SK-N-SH treated with all-trans-retinoic acid at 6 μM for 48 hours (cell line): ENCODE data around the gene LRCOL1.

Source experiments
- BACH2 ChIP-seq: fragments of 250-450 bp; sonication (Bioruptor Pico); IDR thresholded peaks from 2 replicates; pipeline ENCODE4 v1.9.0; 2021; ENCODE audit warnings: mild to moderate bottlenecking, borderline replicate concordance
- GLIS3 ChIP-seq: fragments of 250-450 bp; sonication (Bioruptor Pico); IDR thresholded peaks from 2 replicates; pipeline ENCODE4 v1.5.0; 2020; ENCODE audit warnings: mild to moderate bottlenecking, moderate library complexity
- ISL1 ChIP-seq: fragments of 250-450 bp; sonication (Bioruptor Pico); IDR thresholded peaks from 2 replicates; pipeline ENCODE4 v2.1.2; 2022; ENCODE audit warnings: mild to moderate bottlenecking, moderate library complexity
- OSR1 ChIP-seq: fragments of 250-450 bp; sonication (Bioruptor Pico); IDR thresholded peaks from 2 replicates; pipeline ENCODE4 v1.8.0; 2022; ENCODE audit warnings: moderate library complexity, mild to moderate bottlenecking, inconsistent platforms
- PPARA ChIP-seq: fragments of 250-450 bp; sonication (Bioruptor Pico); IDR thresholded peaks from 2 replicates; pipeline ENCODE4 v1.5.0; 2020; ENCODE audit warnings: mild to moderate bottlenecking, borderline replicate concordance
- RARB ChIP-seq: fragments of 250-450 bp; sonication (Bioruptor Pico); IDR thresholded peaks from 2 replicates; pipeline ENCODE4 v1.8.0; 2021; ENCODE audit warnings: mild to moderate bottlenecking, moderate library complexity
- TCF4 ChIP-seq: fragments of 250-450 bp; sonication (Bioruptor Pico); IDR thresholded peaks from 2 replicates; pipeline ENCODE4 v1.8.0; 2021; ENCODE audit warnings: mild to moderate bottlenecking, moderate library complexity, borderline replicate concordance
- ZFP3 ChIP-seq: fragments of 250-450 bp; sonication (Bioruptor Pico); IDR thresholded peaks from 2 replicates; pipeline ENCODE4 v1.5.0; 2020; ENCODE audit warnings: mild to moderate bottlenecking, moderate library complexity
- ZFP30 ChIP-seq: fragments of 450-650 bp; formaldehyde crosslinking; IDR thresholded peaks from 2 replicates; pipeline ENCODE4 v1.5.0; 2022; ENCODE audit warnings: mild to moderate bottlenecking, moderate library complexity
- ZNF565 ChIP-seq: fragments of 450-650 bp; formaldehyde crosslinking; conservative IDR thresholded peaks from 2 replicates; pipeline ENCODE4 v1.5.0; 2020; ENCODE audit warnings: low read depth, mild to moderate bottlenecking, moderate library complexity
- TF ChIP-seq, protein P1 (sequence below): fragments of 250-450 bp; sonication (Bioruptor Pico); IDR thresholded peaks from 2 replicates; pipeline ENCODE4 v1.8.0; 2020; ENCODE audit warnings: mild to moderate bottlenecking, moderate library complexity, borderline replicate concordance
- TF ChIP-seq, protein P2 (sequence below): fragments of 250-450 bp; sonication (Bioruptor Pico); IDR thresholded peaks from 2 replicates; pipeline ENCODE4 v1.5.1; 2020; ENCODE audit warnings: low read depth, mild to moderate bottlenecking, moderate library complexity
- TF ChIP-seq, protein P3 (sequence below): fragments of 250-450 bp; sonication (Bioruptor Pico); IDR thresholded peaks from 2 replicates; pipeline ENCODE4 v1.5.1; 2021; ENCODE audit warnings: mild to moderate bottlenecking, moderate library complexity

DNA sequence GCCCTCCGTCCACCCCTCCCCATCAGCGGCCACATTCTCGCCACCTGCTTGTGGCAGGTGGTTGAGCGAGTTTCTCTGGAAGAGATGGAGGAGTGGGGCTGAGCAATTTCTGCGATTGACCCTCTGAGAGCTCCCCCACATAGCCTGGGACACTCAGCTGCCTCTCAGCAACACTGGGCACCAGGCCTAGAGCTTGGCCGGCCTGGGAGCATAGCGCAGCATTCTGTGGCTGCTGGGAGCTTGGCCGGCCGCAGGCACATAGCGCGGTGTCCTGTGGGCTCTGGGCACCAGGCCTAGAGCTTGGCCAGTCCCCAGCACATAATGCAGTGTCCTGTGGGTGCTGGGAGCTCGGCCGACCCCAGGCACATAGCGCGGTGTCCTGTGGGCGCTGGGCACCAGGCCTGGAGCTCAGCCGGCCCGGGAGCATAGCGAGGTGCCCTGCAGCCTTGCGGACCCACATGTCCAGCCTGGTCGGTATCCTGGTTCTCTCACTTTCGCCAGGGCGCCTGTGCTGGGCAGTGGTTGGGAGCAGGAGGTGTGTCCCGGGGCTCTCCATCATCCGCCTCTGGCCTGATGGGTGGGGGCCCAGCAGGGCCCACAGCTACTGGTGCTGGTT is 43.8 kb downstream of the LRCOL1 start:
- TF ChIP-seq, protein P1, sequence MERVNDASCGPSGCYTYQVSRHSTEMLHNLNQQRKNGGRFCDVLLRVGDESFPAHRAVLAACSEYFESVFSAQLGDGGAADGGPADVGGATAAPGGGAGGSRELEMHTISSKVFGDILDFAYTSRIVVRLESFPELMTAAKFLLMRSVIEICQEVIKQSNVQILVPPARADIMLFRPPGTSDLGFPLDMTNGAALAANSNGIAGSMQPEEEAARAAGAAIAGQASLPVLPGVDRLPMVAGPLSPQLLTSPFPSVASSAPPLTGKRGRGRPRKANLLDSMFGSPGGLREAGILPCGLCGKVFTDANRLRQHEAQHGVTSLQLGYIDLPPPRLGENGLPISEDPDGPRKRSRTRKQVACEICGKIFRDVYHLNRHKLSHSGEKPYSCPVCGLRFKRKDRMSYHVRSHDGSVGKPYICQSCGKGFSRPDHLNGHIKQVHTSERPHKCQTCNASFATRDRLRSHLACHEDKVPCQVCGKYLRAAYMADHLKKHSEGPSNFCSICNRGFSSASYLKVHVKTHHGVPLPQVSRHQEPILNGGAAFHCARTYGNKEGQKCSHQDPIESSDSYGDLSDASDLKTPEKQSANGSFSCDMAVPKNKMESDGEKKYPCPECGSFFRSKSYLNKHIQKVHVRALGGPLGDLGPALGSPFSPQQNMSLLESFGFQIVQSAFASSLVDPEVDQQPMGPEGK (CRISPR knock-in tag) = no peak
- TF ChIP-seq TCF4 = no peak
- TF ChIP-seq, protein P2, sequence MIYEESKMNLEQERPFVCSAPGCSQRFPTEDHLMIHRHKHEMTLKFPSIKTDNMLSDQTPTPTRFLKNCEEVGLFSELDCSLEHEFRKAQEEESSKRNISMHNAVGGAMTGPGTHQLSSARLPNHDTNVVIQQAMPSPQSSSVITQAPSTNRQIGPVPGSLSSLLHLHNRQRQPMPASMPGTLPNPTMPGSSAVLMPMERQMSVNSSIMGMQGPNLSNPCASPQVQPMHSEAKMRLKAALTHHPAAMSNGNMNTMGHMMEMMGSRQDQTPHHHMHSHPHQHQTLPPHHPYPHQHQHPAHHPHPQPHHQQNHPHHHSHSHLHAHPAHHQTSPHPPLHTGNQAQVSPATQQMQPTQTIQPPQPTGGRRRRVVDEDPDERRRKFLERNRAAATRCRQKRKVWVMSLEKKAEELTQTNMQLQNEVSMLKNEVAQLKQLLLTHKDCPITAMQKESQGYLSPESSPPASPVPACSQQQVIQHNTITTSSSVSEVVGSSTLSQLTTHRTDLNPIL (CRISPR knock-in tag) = no peak
- no peak for TF ChIP-seq RARB (CRISPR knock-in tag)
- TF ChIP-seq OSR1 = no peak
- TF ChIP-seq ISL1 (CRISPR knock-in tag) = no peak
- no peak for TF ChIP-seq PPARA (CRISPR knock-in tag)
- TF ChIP-seq ZFP3 = no peak
- TF ChIP-seq ZFP30 (CRISPR knock-in tag) = no peak
- TF ChIP-seq ZNF565 (CRISPR knock-in tag) = no peak
- TF ChIP-seq, protein P3, sequence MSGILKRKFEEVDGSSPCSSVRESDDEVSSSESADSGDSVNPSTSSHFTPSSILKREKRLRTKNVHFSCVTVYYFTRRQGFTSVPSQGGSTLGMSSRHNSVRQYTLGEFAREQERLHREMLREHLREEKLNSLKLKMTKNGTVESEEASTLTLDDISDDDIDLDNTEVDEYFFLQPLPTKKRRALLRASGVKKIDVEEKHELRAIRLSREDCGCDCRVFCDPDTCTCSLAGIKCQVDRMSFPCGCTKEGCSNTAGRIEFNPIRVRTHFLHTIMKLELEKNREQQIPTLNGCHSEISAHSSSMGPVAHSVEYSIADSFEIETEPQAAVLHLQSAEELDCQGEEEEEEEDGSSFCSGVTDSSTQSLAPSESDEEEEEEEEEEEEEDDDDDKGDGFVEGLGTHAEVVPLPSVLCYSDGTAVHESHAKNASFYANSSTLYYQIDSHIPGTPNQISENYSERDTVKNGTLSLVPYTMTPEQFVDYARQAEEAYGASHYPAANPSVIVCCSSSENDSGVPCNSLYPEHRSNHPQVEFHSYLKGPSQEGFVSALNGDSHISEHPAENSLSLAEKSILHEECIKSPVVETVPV = no peak
- TF ChIP-seq BACH2 = no peak
- no peak for TF ChIP-seq GLIS3
